ENCODE measurements around the gene MYO19.

DNA sequence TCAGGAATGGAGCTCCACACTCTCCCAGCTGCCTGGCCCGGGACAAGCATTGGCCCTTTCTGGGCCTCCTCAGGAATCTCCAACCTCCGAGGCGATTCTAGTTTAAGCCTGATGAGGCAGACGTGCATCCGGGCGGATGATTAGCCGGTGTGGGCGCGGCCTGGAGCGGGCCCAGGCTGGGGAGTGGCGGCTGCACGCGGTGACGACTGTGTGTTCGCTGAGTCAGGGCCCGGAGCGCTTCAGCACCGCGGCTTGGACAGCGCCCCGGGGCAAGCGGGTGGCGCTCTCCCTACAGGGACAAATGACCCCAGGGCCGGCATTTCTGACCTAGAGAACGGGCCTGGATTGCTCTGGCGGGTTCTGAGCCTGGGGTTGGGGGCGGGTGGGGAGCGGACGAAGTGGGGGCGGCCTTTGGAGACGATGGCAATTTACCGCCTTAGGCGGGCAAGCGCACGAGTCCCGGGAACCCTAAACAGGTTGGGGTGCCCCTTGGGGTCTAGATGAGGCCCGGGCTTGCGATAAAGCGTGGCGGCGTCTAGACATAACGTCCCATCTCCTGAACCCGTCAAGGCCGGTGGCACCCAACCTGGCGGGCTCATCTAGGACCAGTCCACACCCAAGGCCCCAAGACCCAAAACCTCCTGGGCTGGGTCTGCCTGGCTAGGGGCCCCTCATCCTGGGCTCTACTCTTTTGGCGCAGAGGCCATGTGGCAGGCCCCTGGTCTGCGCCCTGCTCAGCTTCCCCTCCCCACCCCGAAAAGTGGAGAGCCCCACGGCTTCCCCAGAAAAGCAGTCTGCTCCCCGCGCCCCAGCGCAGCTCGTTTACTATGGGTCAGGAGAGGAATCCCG lies 70.5 kb downstream of the MYO19 start:
- TF ChIP-seq, protein P1, sequence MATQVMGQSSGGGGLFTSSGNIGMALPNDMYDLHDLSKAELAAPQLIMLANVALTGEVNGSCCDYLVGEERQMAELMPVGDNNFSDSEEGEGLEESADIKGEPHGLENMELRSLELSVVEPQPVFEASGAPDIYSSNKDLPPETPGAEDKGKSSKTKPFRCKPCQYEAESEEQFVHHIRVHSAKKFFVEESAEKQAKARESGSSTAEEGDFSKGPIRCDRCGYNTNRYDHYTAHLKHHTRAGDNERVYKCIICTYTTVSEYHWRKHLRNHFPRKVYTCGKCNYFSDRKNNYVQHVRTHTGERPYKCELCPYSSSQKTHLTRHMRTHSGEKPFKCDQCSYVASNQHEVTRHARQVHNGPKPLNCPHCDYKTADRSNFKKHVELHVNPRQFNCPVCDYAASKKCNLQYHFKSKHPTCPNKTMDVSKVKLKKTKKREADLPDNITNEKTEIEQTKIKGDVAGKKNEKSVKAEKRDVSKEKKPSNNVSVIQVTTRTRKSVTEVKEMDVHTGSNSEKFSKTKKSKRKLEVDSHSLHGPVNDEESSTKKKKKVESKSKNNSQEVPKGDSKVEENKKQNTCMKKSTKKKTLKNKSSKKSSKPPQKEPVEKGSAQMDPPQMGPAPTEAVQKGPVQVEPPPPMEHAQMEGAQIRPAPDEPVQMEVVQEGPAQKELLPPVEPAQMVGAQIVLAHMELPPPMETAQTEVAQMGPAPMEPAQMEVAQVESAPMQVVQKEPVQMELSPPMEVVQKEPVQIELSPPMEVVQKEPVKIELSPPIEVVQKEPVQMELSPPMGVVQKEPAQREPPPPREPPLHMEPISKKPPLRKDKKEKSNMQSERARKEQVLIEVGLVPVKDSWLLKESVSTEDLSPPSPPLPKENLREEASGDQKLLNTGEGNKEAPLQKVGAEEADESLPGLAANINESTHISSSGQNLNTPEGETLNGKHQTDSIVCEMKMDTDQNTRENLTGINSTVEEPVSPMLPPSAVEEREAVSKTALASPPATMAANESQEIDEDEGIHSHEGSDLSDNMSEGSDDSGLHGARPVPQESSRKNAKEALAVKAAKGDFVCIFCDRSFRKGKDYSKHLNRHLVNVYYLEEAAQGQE (IDR thresholded peaks at IDR 0.05; ENCODE audit: insufficient read depth in 1 of 2, low read depth in 2 of 2, low read length in 2 of 2) = peak; percentile 95 to 98
- TF ChIP-seq SIN3A (IDR thresholded peaks at IDR 0.05; ENCODE audit: borderline replicate concordance, insufficient read depth, low read length) = no peak
- TF ChIP-seq TAF1 (IDR thresholded peaks at IDR 0.05; ENCODE audit: borderline replicate concordance, insufficient read depth, low read length) = no peak

Measured in PFSK-1 (cell line).